ENCODE data around the gene MAL. TPM values are rescaled to one million over a fixed set of nuclear protein-coding genes. Genes with fewer than 3 reads are reported as not detected.

Gene MAL
- total and polyA plus RNA-seq, 2 of the 4 experiments (the other 2 are of a cell fraction): not detected

GRCh38 chr2:94985636-94986035 lies 39.9 kb upstream of the MAL start:
- Histone ChIP-seq H2AK9ac (replicated peaks; ENCODE audit: low read depth, low read length, poor library complexity) (no peak overlapping the region), H3K14ac (replicated peaks; ENCODE audit: low read depth, low read length) (no peak overlapping the region), H2AFZ (replicated peaks; ENCODE audit: low read length, poor library complexity) (no peak overlapping the region), H3K27me3 (ENCODE audit: control insufficient read depth, insufficient read depth, low read length) (peaks cover 6% of the 10 kb centered on the region), H3K18ac (ENCODE audit: low read depth, low read length) (no peak overlapping the region), H3K27ac (ENCODE audit: insufficient read depth, low read length) (no peak overlapping the region), H4K5ac (ENCODE audit: low read depth, low read length) (no peak overlapping the region), H3K79me1 (ENCODE audit: low read depth in 1 of 2, low read length in 2 of 2) (no peaks in the 10 kb centered on the region), H4K91ac (ENCODE audit: insufficient read depth, low read depth, low read length) (no peak overlapping the region), H2BK5ac (ENCODE audit: low read depth, low read length, poor library complexity, severe bottlenecking) (no peak overlapping the region), H3K4me1 (ENCODE audit: control insufficient read depth, insufficient read depth, low read length) (no peaks in the 10 kb centered on the region), H3K4ac (ENCODE audit: low read depth, low read length) (no peak overlapping the region), H3K36me3 (ENCODE audit: control insufficient read depth, insufficient read depth, low read length) (no peaks in the 10 kb centered on the region), H3K9me1 (ENCODE audit: insufficient read depth, low read length) (no peaks in the 10 kb centered on the region), H3K9me3 (ENCODE audit: control insufficient read depth, insufficient read depth, low read length) (no peaks in the 10 kb centered on the region), H2AK5ac (ENCODE audit: low read depth, low read length) (no peak overlapping the region), H3K23ac (ENCODE audit: low read depth, low read length) (no peak overlapping the region), H3K9ac (ENCODE audit: low read depth, low read length) (no peak overlapping the region), H2BK20ac (ENCODE audit: low read depth, low read length) (no peak overlapping the region), H2BK15ac (ENCODE audit: low read depth, low read length) (no peak overlapping the region), H3K56ac (ENCODE audit: extremely low read depth, insufficient read depth, low read length) (no peak overlapping the region), H4K8ac (ENCODE audit: low read depth in 2 of 2, low read length in 2 of 2) (no peak overlapping the region), H3K4me3 (ENCODE audit: insufficient read depth, low read depth, low read length) (no peak overlapping the region), H4K20me1 (ENCODE audit: insufficient read depth, low read length) (no peaks in the 10 kb centered on the region), H2BK120ac (ENCODE audit: low read depth, low read length) (no peak overlapping the region), H3K4me2 (ENCODE audit: low read depth, low read length) (no peak overlapping the region)
- intact Hi-C loops (cut with micrococcal nuclease) (no loop called here), in situ Hi-C loops (cut with MboI; ENCODE audit: low sequenced_read_pairs) (no loop called here), dilution Hi-C loops (cut with HindIII; ENCODE audit: low sequenced_read_pairs, unreplicated experiment) (no loop called here)
- ChIA-PET CTCF (interaction anchor here (0.7 to 0.9 kb wide), 2 partner anchors 16 to 23 kb away, joined by 3 to 4 read pairs; no protein-coding TSS in a partner anchor), POLR2A (ENCODE audit: unreplicated experiment) (no interaction called here)
- DNase-seq: no peak
- WGBS, 2 experiments (ENCODE audit: extremely low coverage in 2 of 2, insufficient read length in 1 of 2): no CpG with 5 or more reads among the region's 5 CpGs
- ATAC-seq (ENCODE audit: low read depth): no peak
- TF ChIP-seq CEBPB (IDR thresholded peaks at IDR 0.05; ENCODE audit: low read depth, low read length) (no peak), CTCF (conservative IDR thresholded peaks at IDR 0.05; ENCODE audit: low read depth, low read length) (no peak), RAD21 (IDR thresholded peaks at IDR 0.05; ENCODE audit: low read length) (no peak)
- no TSS peak for BruUV-seq (replicated peaks)

Data from IMR-90 (cell line).